Measurements from ENCODE around the gene PROS1.

DNA sequence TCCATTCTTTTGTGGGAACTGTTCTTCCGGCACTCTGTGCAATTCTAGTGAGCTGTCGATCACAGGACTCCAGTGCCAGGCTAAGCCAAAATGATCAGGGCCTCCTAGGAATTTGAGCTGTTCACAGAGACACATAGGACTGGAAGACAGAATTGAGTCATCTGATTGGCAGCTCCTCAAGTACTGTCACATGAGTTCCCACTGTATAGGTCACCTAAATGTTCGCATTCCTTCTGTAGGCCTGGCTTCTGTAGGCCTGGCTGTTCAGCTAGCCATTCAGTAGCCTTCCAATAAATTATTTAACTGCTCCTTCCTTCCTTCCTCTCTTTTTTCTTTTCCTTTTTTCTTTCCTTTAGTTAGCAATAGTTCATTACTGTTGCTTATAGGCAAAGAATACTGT, 4.3 kb downstream of the PROS1 start:
- TF ChIP-seq, protein P1, sequence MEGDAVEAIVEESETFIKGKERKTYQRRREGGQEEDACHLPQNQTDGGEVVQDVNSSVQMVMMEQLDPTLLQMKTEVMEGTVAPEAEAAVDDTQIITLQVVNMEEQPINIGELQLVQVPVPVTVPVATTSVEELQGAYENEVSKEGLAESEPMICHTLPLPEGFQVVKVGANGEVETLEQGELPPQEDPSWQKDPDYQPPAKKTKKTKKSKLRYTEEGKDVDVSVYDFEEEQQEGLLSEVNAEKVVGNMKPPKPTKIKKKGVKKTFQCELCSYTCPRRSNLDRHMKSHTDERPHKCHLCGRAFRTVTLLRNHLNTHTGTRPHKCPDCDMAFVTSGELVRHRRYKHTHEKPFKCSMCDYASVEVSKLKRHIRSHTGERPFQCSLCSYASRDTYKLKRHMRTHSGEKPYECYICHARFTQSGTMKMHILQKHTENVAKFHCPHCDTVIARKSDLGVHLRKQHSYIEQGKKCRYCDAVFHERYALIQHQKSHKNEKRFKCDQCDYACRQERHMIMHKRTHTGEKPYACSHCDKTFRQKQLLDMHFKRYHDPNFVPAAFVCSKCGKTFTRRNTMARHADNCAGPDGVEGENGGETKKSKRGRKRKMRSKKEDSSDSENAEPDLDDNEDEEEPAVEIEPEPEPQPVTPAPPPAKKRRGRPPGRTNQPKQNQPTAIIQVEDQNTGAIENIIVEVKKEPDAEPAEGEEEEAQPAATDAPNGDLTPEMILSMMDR (IDR thresholded peaks at IDR 0.05; ENCODE audit: poor library complexity, severe bottlenecking) = no peak
- TF ChIP-seq TAF1 (IDR thresholded peaks at IDR 0.05; ENCODE audit: low read depth) = no peak
- TF ChIP-seq, protein P2, sequence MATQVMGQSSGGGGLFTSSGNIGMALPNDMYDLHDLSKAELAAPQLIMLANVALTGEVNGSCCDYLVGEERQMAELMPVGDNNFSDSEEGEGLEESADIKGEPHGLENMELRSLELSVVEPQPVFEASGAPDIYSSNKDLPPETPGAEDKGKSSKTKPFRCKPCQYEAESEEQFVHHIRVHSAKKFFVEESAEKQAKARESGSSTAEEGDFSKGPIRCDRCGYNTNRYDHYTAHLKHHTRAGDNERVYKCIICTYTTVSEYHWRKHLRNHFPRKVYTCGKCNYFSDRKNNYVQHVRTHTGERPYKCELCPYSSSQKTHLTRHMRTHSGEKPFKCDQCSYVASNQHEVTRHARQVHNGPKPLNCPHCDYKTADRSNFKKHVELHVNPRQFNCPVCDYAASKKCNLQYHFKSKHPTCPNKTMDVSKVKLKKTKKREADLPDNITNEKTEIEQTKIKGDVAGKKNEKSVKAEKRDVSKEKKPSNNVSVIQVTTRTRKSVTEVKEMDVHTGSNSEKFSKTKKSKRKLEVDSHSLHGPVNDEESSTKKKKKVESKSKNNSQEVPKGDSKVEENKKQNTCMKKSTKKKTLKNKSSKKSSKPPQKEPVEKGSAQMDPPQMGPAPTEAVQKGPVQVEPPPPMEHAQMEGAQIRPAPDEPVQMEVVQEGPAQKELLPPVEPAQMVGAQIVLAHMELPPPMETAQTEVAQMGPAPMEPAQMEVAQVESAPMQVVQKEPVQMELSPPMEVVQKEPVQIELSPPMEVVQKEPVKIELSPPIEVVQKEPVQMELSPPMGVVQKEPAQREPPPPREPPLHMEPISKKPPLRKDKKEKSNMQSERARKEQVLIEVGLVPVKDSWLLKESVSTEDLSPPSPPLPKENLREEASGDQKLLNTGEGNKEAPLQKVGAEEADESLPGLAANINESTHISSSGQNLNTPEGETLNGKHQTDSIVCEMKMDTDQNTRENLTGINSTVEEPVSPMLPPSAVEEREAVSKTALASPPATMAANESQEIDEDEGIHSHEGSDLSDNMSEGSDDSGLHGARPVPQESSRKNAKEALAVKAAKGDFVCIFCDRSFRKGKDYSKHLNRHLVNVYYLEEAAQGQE (IDR thresholded peaks at IDR 0.05; ENCODE audit: borderline replicate concordance) = no peak
- no peak for TF ChIP-seq POLR2AphosphoS5 (IDR thresholded peaks at IDR 0.05)
- TF ChIP-seq EZH2 (IDR thresholded peaks at IDR 0.05; ENCODE audit: borderline replicate concordance, insufficient read depth, low read length, poor library complexity, severe bottlenecking) = no peak
- TF ChIP-seq EP300 (conservative IDR thresholded peaks at IDR 0.05; ENCODE audit: poor library complexity, severe bottlenecking) = no peak
- TF ChIP-seq SMC3 (conservative IDR thresholded peaks at IDR 0.05; ENCODE audit: poor library complexity) = no peak
- TF ChIP-seq MXI1 (conservative IDR thresholded peaks at IDR 0.05; ENCODE audit: poor library complexity, severe bottlenecking) = no peak

Data from neural cell (in vitro differentiated cells).